Measurements from ENCODE around the gene PHLDB3. TPM values are rescaled to one million over a fixed set of nuclear protein-coding genes. Genes with fewer than 3 reads are reported as not detected.
A peak's percentile ranks its signal among the peaks of the same experiment; 100 is the strongest.

Gene PHLDB3
- total RNA-seq, 1 donor from 2014 or later: 14.3 TPM

- no peak overlapping the region for H3K4me3 Mint-ChIP-seq
- no peaks in the 10 kb centered on the region for H3K4me1 Mint-ChIP-seq
- TF ChIP-seq CTCF (conservative IDR thresholded peaks at IDR 0.05): peak; percentile 55
- H3K27ac Mint-ChIP-seq (ENCODE audit: unreplicated experiment): no peak overlapping the region
- peaks cover 27% of the 10 kb centered on the region for H3K27me3 Mint-ChIP-seq (ENCODE audit: low read depth)
- H3K9me3 Mint-ChIP-seq: no peaks in the 10 kb centered on the region
- no peak for DNase-seq (ENCODE audit: low read depth, low spot score)
- no peaks in the 10 kb centered on the region for H3K36me3 Mint-ChIP-seq (ENCODE audit: low read depth)
Observed at GRCh38 chr19:43425567-43426392, 78.8 kb downstream of the PHLDB3 start.

Other genes with a start within 250 kb of the PHLDB3 start
- not detected in 2 replicates for gene PSG9, start 235.2 kb downstream of the PHLDB3 start, total RNA-seq
- gene CD177, start 151.1 kb downstream of the PHLDB3 start, total RNA-seq: not detected in 2 replicates
- not detected in 2 replicates for gene TEX101, start 89.9 kb downstream of the PHLDB3 start, total RNA-seq
- gene LYPD3, start 39.1 kb downstream of the PHLDB3 start, total RNA-seq: 0.50 and 0.89 TPM in 2 replicates
- gene ETHE1, start 22.5 kb upstream of the PHLDB3 start, total RNA-seq: 23.7 and 25.0 TPM in 2 replicates
- 0.57 and 0.72 TPM in 2 replicates for gene ZNF575, start 28.4 kb upstream of the PHLDB3 start, total RNA-seq
- 79.4 and 82.0 TPM in 2 replicates for gene XRCC1, start 70.8 kb upstream of the PHLDB3 start, total RNA-seq
- gene PINLYP, start 71.1 kb upstream of the PHLDB3 start, total RNA-seq: 9.5 and 11.7 TPM in 2 replicates
- 52.9 and 53.5 TPM in 2 replicates for gene IRGQ, start 91.4 kb upstream of the PHLDB3 start, total RNA-seq
- gene ZNF576, start 91.8 kb upstream of the PHLDB3 start, total RNA-seq: 18.3 and 19.7 TPM in 2 replicates
- gene SRRM5, start 107.3 kb upstream of the PHLDB3 start, total RNA-seq: 0.41 and 0.51 TPM in 2 replicates
- 114 and 117 TPM in 2 replicates for gene ZNF428, start 114.9 kb upstream of the PHLDB3 start, total RNA-seq
- gene CADM4, start 135.1 kb upstream of the PHLDB3 start, total RNA-seq: 74.4 and 78.5 TPM in 2 replicates
- 31.4 and 33.6 TPM in 2 replicates for gene PLAUR, start 165.4 kb upstream of the PHLDB3 start, total RNA-seq
- gene IRGC, start 211.3 kb upstream of the PHLDB3 start, total RNA-seq: not detected in 2 replicates

Measured in neural crest cell (in vitro differentiated cells).